ENCODE results near the gene BMPR2. TPM values are rescaled to one million over a fixed set of nuclear protein-coding genes. Genes with fewer than 3 reads are reported as not detected.
A peak's percentile ranks its signal among the peaks of the same experiment; 100 is the strongest.

BMPR2 gene
- total and polyA plus RNA-seq, 2 experiments from 2014 or later: 12.5 to 42.2 TPM

- 96% methylated on average over 1 of the region's 1 CpG for WGBS (ENCODE audit: low lambda C conversion rate, missing lambda C conversion rate)
- peaks cover 99% of the 10 kb centered on the region for H3K79me2 ChIP-seq
- peaks cover 25% of the 10 kb centered on the region for H4K20me1 ChIP-seq (ENCODE audit: insufficient read depth, poor library complexity, severe bottlenecking)
- H3K4me1 ChIP-seq (ENCODE audit: insufficient read depth): no peaks in the 10 kb centered on the region
- H3K9me2 ChIP-seq (replicated peaks; ENCODE audit: insufficient read depth): no peaks in the 10 kb centered on the region
- no peaks in the 10 kb centered on the region for H3K9me3 ChIP-seq (ENCODE audit: low read depth)
- no peak for TF ChIP-seq CTCF (IDR thresholded peaks at IDR 0.05; ENCODE audit: poor library complexity)
- no peak for TF ChIP-seq EZH2 (IDR thresholded peaks at IDR 0.05; ENCODE audit: borderline replicate concordance)
- no peak for TF ChIP-seq EZH2phosphoT487 (IDR thresholded peaks at IDR 0.05; ENCODE audit: low read depth, severe bottlenecking, unreplicated experiment)
- H2AFZ ChIP-seq: no peak overlapping the region
- no peaks in the 10 kb centered on the region for H3K27me3 ChIP-seq
- H3K36me3 ChIP-seq (replicated peaks; ENCODE audit: insufficient read depth, low read depth): no peaks in the 10 kb centered on the region
- no peak for DNase-seq (ENCODE audit: low spot score)
- no peak overlapping the region for H3K4me3 ChIP-seq
- no peak overlapping the region for H3K4me2 ChIP-seq
- no peak overlapping the region for H3K27ac ChIP-seq
Measured at GRCh38 chr2:202411097-202411496, 35.0 kb downstream of the BMPR2 start.

GRCh38 chr2:202418027-202418426 is 41.9 kb downstream of the BMPR2 start:
- Histone ChIP-seq H3K27ac (peak overlapping the region; percentile 34), H2AFZ (no peak overlapping the region), H3K4me3 (no peak overlapping the region), H4K20me1 (ENCODE audit: insufficient read depth, poor library complexity, severe bottlenecking) (peaks cover 3% of the 10 kb centered on the region), H3K9me2 (replicated peaks; ENCODE audit: insufficient read depth) (no peaks in the 10 kb centered on the region), H3K27me3 (no peaks in the 10 kb centered on the region), H3K4me2 (peak overlapping the region; percentile 36), H3K36me3 (replicated peaks; ENCODE audit: insufficient read depth, low read depth) (no peaks in the 10 kb centered on the region), H3K79me2 (peaks cover 79% of the 10 kb centered on the region), H3K4me1 (ENCODE audit: insufficient read depth) (peaks cover 3% of the 10 kb centered on the region), H3K9me3 (ENCODE audit: low read depth) (no peaks in the 10 kb centered on the region)
- DNase-seq (ENCODE audit: low spot score): no peak
- no peak for TF ChIP-seq CTCF (IDR thresholded peaks at IDR 0.05; ENCODE audit: poor library complexity)
- no peak for TF ChIP-seq EZH2 (IDR thresholded peaks at IDR 0.05; ENCODE audit: borderline replicate concordance)
- no peak for TF ChIP-seq EZH2phosphoT487 (IDR thresholded peaks at IDR 0.05; ENCODE audit: low read depth, severe bottlenecking, unreplicated experiment)
- WGBS (ENCODE audit: low lambda C conversion rate, missing lambda C conversion rate): 22% methylated on average over 1 of the region's 1 CpG

- peak; percentile 6 for DNase-seq (ENCODE audit: low spot score)
- H3K4me1 ChIP-seq (ENCODE audit: insufficient read depth): peaks cover 3% of the 10 kb centered on the region
- TF ChIP-seq EZH2 (IDR thresholded peaks at IDR 0.05; ENCODE audit: borderline replicate concordance): no peak
- no peak for TF ChIP-seq EZH2phosphoT487 (IDR thresholded peaks at IDR 0.05; ENCODE audit: low read depth, severe bottlenecking, unreplicated experiment)
- TF ChIP-seq CTCF (IDR thresholded peaks at IDR 0.05; ENCODE audit: poor library complexity): no peak
- H3K4me3 ChIP-seq: no peak overlapping the region
- no peaks in the 10 kb centered on the region for H3K9me2 ChIP-seq (replicated peaks; ENCODE audit: insufficient read depth)
- H3K9me3 ChIP-seq (ENCODE audit: low read depth): no peaks in the 10 kb centered on the region
- no peaks in the 10 kb centered on the region for H3K36me3 ChIP-seq (replicated peaks; ENCODE audit: insufficient read depth, low read depth)
- peaks cover 79% of the 10 kb centered on the region for H3K79me2 ChIP-seq
- H2AFZ ChIP-seq: no peak overlapping the region
- peak overlapping the region; percentile 36 for H3K4me2 ChIP-seq
- H3K27ac ChIP-seq: peak overlapping the region; percentile 34
- H3K27me3 ChIP-seq: no peaks in the 10 kb centered on the region
- peaks cover 3% of the 10 kb centered on the region for H4K20me1 ChIP-seq (ENCODE audit: insufficient read depth, poor library complexity, severe bottlenecking)
Measured at GRCh38 chr2:202418511-202418910, 42.4 kb downstream of the BMPR2 start.

GRCh38 chr2:202423139-202423538 is 47.0 kb downstream of the BMPR2 start:
- Histone ChIP-seq H3K4me3 (no peak overlapping the region), H3K27ac (no peak overlapping the region), H3K27me3 (no peaks in the 10 kb centered on the region), H3K9me2 (replicated peaks; ENCODE audit: insufficient read depth) (no peaks in the 10 kb centered on the region), H3K79me2 (peaks cover 90% of the 10 kb centered on the region), H3K36me3 (replicated peaks; ENCODE audit: insufficient read depth, low read depth) (no peaks in the 10 kb centered on the region), H4K20me1 (ENCODE audit: insufficient read depth, poor library complexity, severe bottlenecking) (peaks cover 2% of the 10 kb centered on the region), H3K4me2 (no peak overlapping the region), H2AFZ (no peak overlapping the region), H3K4me1 (ENCODE audit: insufficient read depth) (no peaks in the 10 kb centered on the region), H3K9me3 (ENCODE audit: low read depth) (no peaks in the 10 kb centered on the region)
- TF ChIP-seq EZH2phosphoT487 (IDR thresholded peaks at IDR 0.05; ENCODE audit: low read depth, severe bottlenecking, unreplicated experiment) (no peak), EZH2 (IDR thresholded peaks at IDR 0.05; ENCODE audit: borderline replicate concordance) (no peak), CTCF (IDR thresholded peaks at IDR 0.05; ENCODE audit: poor library complexity) (no peak)
- DNase-seq (ENCODE audit: low spot score): no peak
- WGBS (ENCODE audit: low lambda C conversion rate, missing lambda C conversion rate): 86% methylated on average over 2 of the region's 2 CpGs

Data from hepatocyte (in vitro differentiated cells).